Neuronal stem cell (in vitro differentiated cells): Measurements from ENCODE around the gene RHBG.
"Not testable (repeated sequence)": the region's sequence is repeated elsewhere in the genome, so short reads cannot be mapped to it uniquely, and the experiment has no call there.

Experiments used
- DNase-seq: peaks from one replicate; pipeline ENCODE4 v3.0.0-alpha.2; 2013; ENCODE audit warnings: low spot score
- H2AFZ ChIP-seq: one replicate; pipeline ENCODE4 v1.6.1; 2013; ENCODE audit warnings: mild to moderate bottlenecking, low read length, inconsistent platforms
- H2AK5ac ChIP-seq: 2 replicates; pipeline ENCODE4 v1.6.1; 2013; ENCODE audit warnings: low read depth, mild to moderate bottlenecking, inconsistent platforms, low read length, moderate library complexity, mixed read lengths
- H2BK120ac ChIP-seq: 2 replicates; pipeline ENCODE4 v1.6.1; 2013; ENCODE audit warnings: low read depth, mild to moderate bottlenecking, inconsistent platforms, low read length, moderate library complexity, mixed read lengths
- H2BK12ac ChIP-seq: one replicate; pipeline ENCODE4 v1.6.1; 2013; ENCODE audit warnings: low read length, inconsistent platforms
- H2BK15ac ChIP-seq: 2 replicates; pipeline ENCODE4 v1.6.1; 2013; ENCODE audit warnings: mild to moderate bottlenecking, low read length, inconsistent platforms, mixed read lengths
- H2BK5ac ChIP-seq: one replicate; pipeline ENCODE4 v1.6.1; 2013; ENCODE audit warnings: inconsistent platforms, mild to moderate bottlenecking, low read length, moderate library complexity
- H3K14ac ChIP-seq: one replicate; pipeline ENCODE4 v1.6.1; 2013; ENCODE audit warnings: low read length, inconsistent platforms
- H3K18ac ChIP-seq: 2 replicates; pipeline ENCODE4 v1.6.1; 2013; ENCODE audit warnings: low read length, inconsistent platforms
- H3K23ac ChIP-seq: 2 replicates; pipeline ENCODE4 v1.6.1; 2013; ENCODE audit warnings: low read depth, mild to moderate bottlenecking, mixed read lengths, low read length, inconsistent platforms; ENCODE audit not compliant: poor library complexity
- H3K27ac ChIP-seq: replicated peaks from 3 replicates; pipeline ENCODE4 v1.5.1; 2013; ENCODE audit warnings: low read length, inconsistent platforms
- H3K27me3 ChIP-seq, 3 experiments: 2 replicates each; pipeline ENCODE4 v1.6.1; 2013; ENCODE audit warnings: low read length in 3 of 3, mild to moderate bottlenecking in 2 of 3, inconsistent platforms in 1 of 3, low read depth in 1 of 3, mixed read lengths in 1 of 3, moderate library complexity in 1 of 3; ENCODE audit not compliant: control insufficient read depth in 3 of 3, insufficient read depth in 3 of 3
- H3K36me3 ChIP-seq, 2 donors: replicated peaks in 1 of 2; 2 replicates each; pipeline ENCODE4 v1.6.1; 2013; ENCODE audit warnings: low read length in 2 of 2; ENCODE audit not compliant: control insufficient read depth in 2 of 2, insufficient read depth in 2 of 2
- H3K4ac ChIP-seq: 2 replicates; pipeline ENCODE4 v1.6.1; 2013; ENCODE audit warnings: inconsistent platforms, mild to moderate bottlenecking, low read length, moderate library complexity
- H3K4me1 ChIP-seq, 2 donors: 1 replicate in 1 of 2; 2 replicates in 1 of 2; pipeline ENCODE4 v1.6.1; 2013; ENCODE audit warnings: low read length in 2 of 2, low read depth in 1 of 2; ENCODE audit not compliant: control insufficient read depth in 2 of 2, insufficient read depth in 1 of 2
- H3K4me2 ChIP-seq: one replicate; pipeline ENCODE4 v1.6.1; 2013; ENCODE audit warnings: mild to moderate bottlenecking, low read length, inconsistent platforms; ENCODE audit not compliant: insufficient read depth, poor library complexity, severe bottlenecking
- H3K4me3 ChIP-seq, 2 donors: 2 replicates each; pipeline ENCODE4 v1.5.1; 2013; ENCODE audit warnings: low read length in 2 of 2, mild to moderate bottlenecking in 2 of 2, inconsistent platforms in 1 of 2, moderate library complexity in 1 of 2
- H3K79me1 ChIP-seq: one replicate; pipeline ENCODE4 v1.6.1; 2013; ENCODE audit warnings: low read depth, mild to moderate bottlenecking, inconsistent platforms, low read length, moderate library complexity
- H3K9ac ChIP-seq: one replicate; pipeline ENCODE4 v1.6.1; 2013; ENCODE audit warnings: mild to moderate bottlenecking, low read depth, low read length, inconsistent platforms; ENCODE audit not compliant: poor library complexity
- H3K9me3 ChIP-seq, 2 donors: replicated peaks in 1 of 2; 2 replicates each; pipeline versions ENCODE3 to v1.6.1; 2013; ENCODE audit warnings: low read length in 2 of 2, mild to moderate bottlenecking in 2 of 2, inconsistent platforms in 1 of 2, low read depth in 1 of 2, mixed read lengths in 1 of 2, moderate library complexity in 1 of 2; ENCODE audit not compliant: control insufficient read depth in 2 of 2, insufficient read depth in 1 of 2
- H4K8ac ChIP-seq: one replicate; pipeline ENCODE4 v1.6.1; 2013; ENCODE audit warnings: low read depth, mild to moderate bottlenecking, inconsistent platforms, low read length, moderate library complexity
- H4K91ac ChIP-seq: one replicate; pipeline ENCODE4 v1.6.1; 2013; ENCODE audit warnings: low read length, low read depth, mild to moderate bottlenecking, inconsistent platforms; ENCODE audit not compliant: poor library complexity
- WGBS, 2 donors: extraction: QIAGEN DNeasy Blood & Tissue Kit; methylation state at CpG; one replicate each; pipeline ENCODE4 v1.1.7; 2013; ENCODE audit warnings: missing lambda C conversion rate in 2 of 2, mixed read lengths in 1 of 2; ENCODE audit not compliant: insufficient read length in 2 of 2, insufficient replicate concordance in 1 of 2; ENCODE audit errors: extremely low coverage in 2 of 2; 5-methylcytosine and 5-hydroxymethylcytosine counted together

RHBG gene

GRCh38 chr1:156347331-156347730, 21.7 kb upstream of the RHBG start:
- Histone ChIP-seq H3K18ac (no peak overlapping the region), H3K79me1 (no peaks in the 10 kb centered on the region), H3K4me1 (peaks cover 0 to 2% of the 10 kb centered on the region in 2 donors), H3K9me3 (no peaks in the 10 kb centered on the region), H2AK5ac (no peak overlapping the region), H2BK120ac (no peak overlapping the region), H3K4me2 (no peak overlapping the region), H3K9ac (no peak overlapping the region), H3K4ac (no peak overlapping the region), H3K27me3 (peaks cover 0 to 41% (median 0%) of the 10 kb centered on the region in 3 experiments), H3K27ac (no peak overlapping the region), H4K91ac (no peak overlapping the region), H2BK15ac (no peak overlapping the region), H4K8ac (peak overlapping the region; percentile 17), H3K36me3 (no peaks in the 10 kb centered on the region), H3K14ac (no peak overlapping the region), H3K23ac (no peak overlapping the region), H3K4me3 (no peak overlapping the region), H2BK12ac (no peak overlapping the region), H2BK5ac (no peak overlapping the region), H2AFZ (no peak overlapping the region)
- DNase-seq, result no peak
- no CpG with 5 or more reads among the region's 4 CpGs for WGBS, 2 donors

GRCh38 chr1:156352481-156352880, 16.5 kb upstream of the RHBG start:
- not testable (repeated sequence) for H2AK5ac ChIP-seq, H4K91ac ChIP-seq
- no CpG with 5 or more reads among the region's 13 CpGs for WGBS, 2 donors

GRCh38 chr1:156356262-156356874, 12.6 kb upstream of the RHBG start:
- no peak overlapping the region for H2BK5ac ChIP-seq
- no peak overlapping the region for H3K4me2 ChIP-seq
- no peak overlapping the region for H3K4ac ChIP-seq
- H2BK15ac ChIP-seq, result no peak overlapping the region
- H3K4me3 ChIP-seq, result no peak overlapping the region
- no peak overlapping the region for H4K91ac ChIP-seq
- no peak overlapping the region for H4K8ac ChIP-seq
- H3K14ac ChIP-seq, result no peak overlapping the region
- H2AK5ac ChIP-seq, result no peak overlapping the region
- peaks cover 0 to 2% of the 10 kb centered on the region in 2 donors for H3K9me3 ChIP-seq
- DNase-seq, result no peak
- no peak overlapping the region for H3K18ac ChIP-seq
- H3K9ac ChIP-seq, result no peak overlapping the region
- no peak overlapping the region for H3K27ac ChIP-seq
- no peak overlapping the region for H2AFZ ChIP-seq
- H3K23ac ChIP-seq, result no peak overlapping the region
- H3K36me3 ChIP-seq, result no peaks in the 10 kb centered on the region
- H3K27me3 ChIP-seq, result peaks cover 0 to 35% (median 0%) of the 10 kb centered on the region in 3 experiments
- no peaks in the 10 kb centered on the region for H3K79me1 ChIP-seq
- no peak overlapping the region for H2BK12ac ChIP-seq
- H2BK120ac ChIP-seq, result no peak overlapping the region
- H3K4me1 ChIP-seq, result peaks cover 7 to 9% of the 10 kb centered on the region in 2 donors
- WGBS, 2 donors, result no CpG with 5 or more reads among the region's 6 CpGs

More at GRCh38 chr1:156352481-156352880, 16.5 kb upstream of the RHBG start:
- not testable (repeated sequence) for H3K23ac ChIP-seq, H4K8ac ChIP-seq, H3K4me3 ChIP-seq, H3K79me1 ChIP-seq, H3K4me2 ChIP-seq, H2BK5ac ChIP-seq, H3K4ac ChIP-seq, H2AFZ ChIP-seq, H3K9ac ChIP-seq, H3K14ac ChIP-seq, H3K27ac ChIP-seq, H3K4me1 ChIP-seq, H3K9me3 ChIP-seq, H3K36me3 ChIP-seq, H2BK15ac ChIP-seq, H2BK12ac ChIP-seq, H3K18ac ChIP-seq, H2BK120ac ChIP-seq, DNase-seq
- peaks cover 0 to 31% (median 0%) of the 10 kb centered on the region in 3 experiments for H3K27me3 ChIP-seq

GRCh38 chr1:156356875-156357534, 12.0 kb upstream of the RHBG start:
- WGBS, 2 donors, result no CpG with 5 or more reads among the region's 22 CpGs
- Histone ChIP-seq H3K23ac (no peak overlapping the region), H4K8ac (no peak overlapping the region), H4K91ac (no peak overlapping the region), H3K9me3 (peaks cover 0 to 2% of the 10 kb centered on the region in 2 donors), H2BK5ac (no peak overlapping the region), H3K79me1 (no peaks in the 10 kb centered on the region), H3K27ac (no peak overlapping the region), H3K4me2 (no peak overlapping the region), H3K4me1 (peaks cover 7 to 9% of the 10 kb centered on the region in 2 donors), H3K27me3 (peaks cover 0 to 35% (median 0%) of the 10 kb centered on the region in 3 experiments), H2BK12ac (no peak overlapping the region), H2AFZ (no peak overlapping the region), H3K4ac (no peak overlapping the region), H2BK120ac (no peak overlapping the region), H3K9ac (no peak overlapping the region), H2AK5ac (no peak overlapping the region), H3K18ac (no peak overlapping the region), H3K36me3 (no peaks in the 10 kb centered on the region), H3K14ac (no peak overlapping the region), H3K4me3 (no peak overlapping the region), H2BK15ac (no peak overlapping the region)
- peak; percentile 44 for DNase-seq
